GM12878 (cell line): Measurements from ENCODE around the gene PLAC9.

Source experiments
- ASH2L ChIP-seq: fragments of 300-600, 200-600 bp; sonication (generic); IDR thresholded peaks from 2 replicates; pipeline ENCODE4 v1.6.1; 2017; ENCODE audit warnings: low read depth, mild to moderate bottlenecking, borderline replicate concordance
- CTCF ChIP-seq, 3 experiments: IDR thresholded peaks in 2 of 3; conservative IDR thresholded peaks in 1 of 3; 2 replicates each; pipeline ENCODE4 v1.5.1; 2011; ENCODE audit warnings: low read depth in 3 of 3, low read length in 3 of 3, mild to moderate bottlenecking in 3 of 3, control low read depth in 2 of 3, moderate library complexity in 2 of 3, inconsistent platforms in 1 of 3, mixed read lengths in 1 of 3; ENCODE audit not compliant: control insufficient read depth in 2 of 3, insufficient read depth in 1 of 3; ENCODE audit errors: extremely low read depth in 1 of 3
- RFX5 ChIP-seq: IDR thresholded peaks from 2 replicates; pipeline ENCODE4 v1.6.1; 2011; ENCODE audit warnings: low read depth, low read length, improper control_type of control experiment
- TF ChIP-seq, protein P1 (sequence below): fragments of 450-650 bp; conservative IDR thresholded peaks from 2 replicates; pipeline ENCODE4 v1.6.1; 2017; ENCODE audit warnings: mild to moderate bottlenecking, moderate library complexity

DNA sequence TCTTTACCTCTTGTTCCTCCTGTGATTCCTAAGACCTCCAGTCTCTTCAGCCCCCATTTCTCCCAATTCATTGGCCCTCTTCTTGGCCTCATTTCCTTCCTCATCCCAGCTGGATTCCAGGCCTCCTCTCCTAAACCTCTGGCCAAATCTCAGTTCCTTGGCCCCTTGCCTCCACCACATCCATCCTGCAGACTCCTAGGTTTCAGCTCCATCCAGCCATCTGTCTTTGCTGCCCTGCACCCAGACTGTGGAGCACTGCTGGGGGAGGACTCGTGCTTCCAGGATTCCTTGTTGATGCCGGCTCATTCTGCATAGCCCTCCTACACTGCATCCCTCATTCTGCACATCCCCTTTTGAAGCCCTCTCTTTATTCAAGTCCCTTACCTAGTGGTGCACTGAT lies 6.7 kb downstream of the PLAC9 start:
- TF ChIP-seq CTCF (IDR thresholded peaks at IDR 0.05 in 2 of 3, conservative IDR thresholded peaks at IDR 0.05 in 1 of 3; ENCODE audit: control insufficient read depth in 2 of 3, extremely low read depth in 1 of 3, insufficient read depth in 1 of 3, low read depth in 3 of 3, low read length in 3 of 3) (no peak), RFX5 (no peak), ASH2L (no peak)
- TF ChIP-seq, protein P1, sequence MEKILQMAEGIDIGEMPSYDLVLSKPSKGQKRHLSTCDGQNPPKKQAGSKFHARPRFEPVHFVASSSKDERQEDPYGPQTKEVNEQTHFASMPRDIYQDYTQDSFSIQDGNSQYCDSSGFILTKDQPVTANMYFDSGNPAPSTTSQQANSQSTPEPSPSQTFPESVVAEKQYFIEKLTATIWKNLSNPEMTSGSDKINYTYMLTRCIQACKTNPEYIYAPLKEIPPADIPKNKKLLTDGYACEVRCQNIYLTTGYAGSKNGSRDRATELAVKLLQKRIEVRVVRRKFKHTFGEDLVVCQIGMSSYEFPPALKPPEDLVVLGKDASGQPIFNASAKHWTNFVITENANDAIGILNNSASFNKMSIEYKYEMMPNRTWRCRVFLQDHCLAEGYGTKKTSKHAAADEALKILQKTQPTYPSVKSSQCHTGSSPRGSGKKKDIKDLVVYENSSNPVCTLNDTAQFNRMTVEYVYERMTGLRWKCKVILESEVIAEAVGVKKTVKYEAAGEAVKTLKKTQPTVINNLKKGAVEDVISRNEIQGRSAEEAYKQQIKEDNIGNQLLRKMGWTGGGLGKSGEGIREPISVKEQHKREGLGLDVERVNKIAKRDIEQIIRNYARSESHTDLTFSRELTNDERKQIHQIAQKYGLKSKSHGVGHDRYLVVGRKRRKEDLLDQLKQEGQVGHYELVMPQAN, result no peak
